HuH-7 (cell line): ENCODE measurements around the gene ATP2C2.

Source experiments
- DNase-seq: peaks from one replicate; pipeline ENCODE4 v3.0.0; 2011; ENCODE audit warnings: low spot score

The ATP2C2 gene

GRCh38 chr16:84476401-84476800 is 108.1 kb downstream of the ATP2C2 start:
- DNase-seq = no peak

- DNase-seq = no peak
Measured at GRCh38 chr16:84477661-84478060, 109.3 kb downstream of the ATP2C2 start.

- no peak for DNase-seq
Measured at GRCh38 chr16:84478172-84478947, 110.0 kb downstream of the ATP2C2 start.

GRCh38 chr16:84479716-84480450 is 111.5 kb downstream of the ATP2C2 start:
- no peak for DNase-seq

GRCh38 chr16:84481051-84481735 is 112.9 kb downstream of the ATP2C2 start:
- DNase-seq = no peak

- no peak for DNase-seq
Measured at GRCh38 chr16:84482001-84482891, 113.9 kb downstream of the ATP2C2 start.

- no peak for DNase-seq
Measured at GRCh38 chr16:84482951-84483881, 114.9 kb downstream of the ATP2C2 start.

- DNase-seq = no peak
Measured at GRCh38 chr16:84483882-84484565, 115.7 kb downstream of the ATP2C2 start.

GRCh38 chr16:84484579-84485254 is 116.4 kb downstream of the ATP2C2 start:
- DNase-seq = peak; percentile 70

- no peak for DNase-seq
Measured at GRCh38 chr16:84485255-84486010, 117.1 kb downstream of the ATP2C2 start.

- DNase-seq = no peak
Measured at GRCh38 chr16:84486126-84486525, 117.8 kb downstream of the ATP2C2 start.

- DNase-seq = no peak
Measured at GRCh38 chr16:84486551-84487235, 118.4 kb downstream of the ATP2C2 start.

- no peak for DNase-seq
Measured at GRCh38 chr16:84487358-84487757, 119.0 kb downstream of the ATP2C2 start.

- DNase-seq = no peak
Measured at GRCh38 chr16:84489131-84489530, 120.8 kb downstream of the ATP2C2 start.

GRCh38 chr16:84495506-84495905 is 127.2 kb downstream of the ATP2C2 start:
- DNase-seq = no peak

- no peak for DNase-seq
Measured at GRCh38 chr16:84496991-84497390, 128.7 kb downstream of the ATP2C2 start.

GRCh38 chr16:84497418-84498222 is 129.3 kb downstream of the ATP2C2 start:
- DNase-seq = no peak
